IgD-negative memory B cell (primary cell): ENCODE data around the gene TNFRSF6B. TPM values are rescaled to one million over a fixed set of nuclear protein-coding genes. Genes with fewer than 3 reads are reported as not detected.

Experiments
- H3K27ac Mint-ChIP-seq, 3 donors: one replicate each; pipeline ENCODE4 v1.8.0; 2020 to 2022; ENCODE audit warnings: mild to moderate bottlenecking in 3 of 3, mixed read lengths in 3 of 3, moderate library complexity in 1 of 3
- H3K27me3 Mint-ChIP-seq: one replicate; pipeline ENCODE4 v1.8.0; 2021; ENCODE audit warnings: mixed read lengths
- H3K36me3 Mint-ChIP-seq: one replicate; pipeline ENCODE4 v1.8.0; 2020; ENCODE audit warnings: mild to moderate bottlenecking, mixed read lengths
- H3K4me1 Mint-ChIP-seq, 3 donors: one replicate each; pipeline ENCODE4 v1.8.0; 2020 to 2022; ENCODE audit warnings: mixed read lengths in 3 of 3, mild to moderate bottlenecking in 1 of 3
- H3K4me3 Mint-ChIP-seq, 4 donors: one replicate each; pipeline ENCODE4 v1.8.0; 2020 to 2022; ENCODE audit warnings: mild to moderate bottlenecking in 4 of 4, mixed read lengths in 4 of 4, moderate library complexity in 3 of 4
- H3K9me3 Mint-ChIP-seq, 3 donors: one replicate each; pipeline ENCODE4 v1.8.0; 2020 to 2021; ENCODE audit warnings: mixed read lengths in 3 of 3, mild to moderate bottlenecking in 1 of 3
- polyA plus RNA-seq: library from polyadenylated mRNA; unstranded; fragments of 300-500 nt; fragmentation: Illumina TruSeq; gene quantifications from one replicate; pipeline ENCODE4 v1.2.3, GENCODE V29; 2021

TNFRSF6B gene
- polyA plus RNA-seq, 1 donor from 2014 or later, result not detected

- H3K27ac Mint-ChIP-seq, result no peak overlapping the region
Observed at GRCh38 chr20:63745961-63746731, 49.7 kb downstream of the TNFRSF6B start.

GRCh38 chr20:63746751-63747315 lies 50.4 kb downstream of the TNFRSF6B start:
- Mint-ChIP-seq H3K4me1 (no peaks in the 10 kb centered on the region), H3K27ac (no peak overlapping the region), H3K4me3 (no peak overlapping the region), H3K36me3 (no peaks in the 10 kb centered on the region), H3K9me3 (no peaks in the 10 kb centered on the region), H3K27me3 (no peaks in the 10 kb centered on the region)

More at GRCh38 chr20:63745961-63746731, 49.7 kb downstream of the TNFRSF6B start:
- H3K4me3 Mint-ChIP-seq, result peak overlapping the region in 1 of 4 donors; percentile 53
- H3K27me3 Mint-ChIP-seq, result no peaks in the 10 kb centered on the region
- no peaks in the 10 kb centered on the region for H3K9me3 Mint-ChIP-seq
- H3K4me1 Mint-ChIP-seq, result no peaks in the 10 kb centered on the region
- H3K36me3 Mint-ChIP-seq, result no peaks in the 10 kb centered on the region

GRCh38 chr20:63747622-63748069 lies 51.2 kb downstream of the TNFRSF6B start:
- H3K9me3 Mint-ChIP-seq, result no peaks in the 10 kb centered on the region
- no peak overlapping the region for H3K4me3 Mint-ChIP-seq
- no peaks in the 10 kb centered on the region for H3K4me1 Mint-ChIP-seq
- H3K27me3 Mint-ChIP-seq, result no peaks in the 10 kb centered on the region
- H3K27ac Mint-ChIP-seq, result no peak overlapping the region
- H3K36me3 Mint-ChIP-seq, result no peaks in the 10 kb centered on the region

Other genes with a start within 250 kb of the TNFRSF6B start
- 0.29 TPM for gene KCNQ2, start 224.0 kb upstream of the TNFRSF6B start, polyA plus RNA-seq
- not detected for gene EEF1A2, start 197.6 kb upstream of the TNFRSF6B start, polyA plus RNA-seq
- gene PPDPF, start 175.9 kb upstream of the TNFRSF6B start, polyA plus RNA-seq, result 198 TPM
- gene PTK6, start 159.3 kb upstream of the TNFRSF6B start, polyA plus RNA-seq, result 1.3 TPM
- 0.43 TPM for gene SRMS, start 148.9 kb upstream of the TNFRSF6B start, polyA plus RNA-seq
- gene FNDC11, start 142.5 kb upstream of the TNFRSF6B start, polyA plus RNA-seq, result 2.5 TPM
- 7.9 TPM for gene HELZ2, start 122.4 kb upstream of the TNFRSF6B start, polyA plus RNA-seq
- gene GMEB2, start 69.6 kb upstream of the TNFRSF6B start, polyA plus RNA-seq, result 10.6 TPM
- 2.7 TPM for gene STMN3, start 43.2 kb upstream of the TNFRSF6B start, polyA plus RNA-seq
- 2.6 TPM for gene RTEL1, start 38.3 kb upstream of the TNFRSF6B start, polyA plus RNA-seq
- 64.3 TPM for gene ARFRP1, start 11.3 kb downstream of the TNFRSF6B start, polyA plus RNA-seq
- 59.4 TPM for gene ZGPAT, start 11.4 kb downstream of the TNFRSF6B start, polyA plus RNA-seq
- 81.2 TPM for gene LIME1, start 40.0 kb downstream of the TNFRSF6B start, polyA plus RNA-seq
- gene SLC2A4RG, start 43.1 kb downstream of the TNFRSF6B start, polyA plus RNA-seq, result 2.0 TPM
- 0.04 TPM for gene ZBTB46, start 134.6 kb downstream of the TNFRSF6B start, polyA plus RNA-seq
- 0.19 TPM for gene ABHD16B, start 164.8 kb downstream of the TNFRSF6B start, polyA plus RNA-seq
- gene TPD52L2, start 168.6 kb downstream of the TNFRSF6B start, polyA plus RNA-seq, result 80.4 TPM
- 5.2 TPM for gene DNAJC5, start 198.5 kb downstream of the TNFRSF6B start, polyA plus RNA-seq